AG04449 (cell line): ENCODE results near the gene TNKS2.

Experiments
- CTCF ChIA-PET: fragments of 350-600 bp; formaldehyde crosslinking; extraction: SDS; loops from one replicate; lab custom pipeline; 2021; ENCODE audit warnings: antibody characterized with exemption; lab: Yijun Ruan, JAX
- POLR2A ChIA-PET: fragments of 400-600, 350-600 bp; formaldehyde crosslinking; extraction: SDS; loops from one replicate; lab custom pipeline; 2020; ENCODE audit warnings: antibody characterized with exemption, inconsistent platforms; lab: Yijun Ruan, JAX
- DNase-seq: peaks from one replicate; pipeline ENCODE4 v3.0.0-alpha.2; 2010; ENCODE audit warnings: low read depth, low spot score
- H3K4me3 ChIP-seq: 2 replicates; pipeline ENCODE4 v1.5.1; 2011; ENCODE audit warnings: low read depth, mild to moderate bottlenecking, control low read depth, low read length
- TF ChIP-seq, protein P1 (sequence below): IDR thresholded peaks from one replicate; pipeline ENCODE4 v1.5.1; 2011; ENCODE audit warnings: mild to moderate bottlenecking, moderate library complexity, low read length, control low read depth, inconsistent platforms; ENCODE audit not compliant: insufficient read depth; ENCODE audit errors: missing control alignments

The TNKS2 gene

DNA sequence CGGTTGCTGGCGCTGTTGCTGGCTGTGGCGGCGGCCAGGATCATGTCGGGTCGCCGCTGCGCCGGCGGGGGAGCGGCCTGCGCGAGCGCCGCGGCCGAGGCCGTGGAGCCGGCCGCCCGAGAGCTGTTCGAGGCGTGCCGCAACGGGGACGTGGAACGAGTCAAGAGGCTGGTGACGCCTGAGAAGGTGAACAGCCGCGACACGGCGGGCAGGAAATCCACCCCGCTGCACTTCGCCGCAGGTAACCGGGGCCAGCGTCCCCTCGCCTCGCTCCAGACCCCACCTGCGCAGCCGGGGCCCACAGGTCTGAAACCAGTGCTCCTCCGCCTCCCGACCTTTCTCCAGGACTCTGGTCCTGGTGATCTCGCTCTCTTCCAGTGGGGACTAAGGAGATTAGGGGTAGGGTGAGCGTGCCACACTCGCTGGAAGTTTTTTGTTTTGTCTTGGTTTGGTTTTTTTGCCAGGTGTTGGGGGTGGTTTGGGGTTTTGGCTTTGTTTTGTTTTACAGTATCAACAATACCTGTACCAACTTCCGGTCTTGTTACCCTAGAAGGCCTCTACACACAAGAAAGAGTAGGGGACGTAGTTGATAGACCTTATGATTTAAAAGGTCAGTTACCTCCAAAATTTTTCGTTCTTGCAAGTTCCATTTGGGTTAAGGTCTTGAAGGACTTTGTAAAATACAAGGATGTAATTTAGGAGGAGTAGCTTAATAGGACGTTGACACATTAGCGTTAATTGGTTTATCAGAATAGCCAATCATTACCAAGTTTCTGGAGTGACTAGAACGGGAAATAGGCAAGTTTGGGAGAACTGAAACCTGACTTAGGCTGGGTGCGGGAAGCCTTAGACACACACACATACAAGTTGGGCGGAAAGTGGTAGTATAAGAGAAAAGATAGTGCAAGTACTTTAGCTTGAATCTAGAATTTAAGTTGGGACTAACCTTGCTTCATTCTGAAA lies 704 bp downstream of the TNKS2 start:
- no peak for DNase-seq
- ChIA-PET CTCF (interaction anchor here (0.8 kb wide), 1 partner anchor 304 kb away, joined by 3 read pairs; no protein-coding TSS in a partner anchor), POLR2A (interaction anchor here (0.7 to 1.9 kb wide), 4 partner anchors 15 to 166 kb away, joined by 3 to 8 read pairs (median 4); partner anchors contain the start of genes BTAF1 and PPP1R3C)
- TF ChIP-seq, protein P1, sequence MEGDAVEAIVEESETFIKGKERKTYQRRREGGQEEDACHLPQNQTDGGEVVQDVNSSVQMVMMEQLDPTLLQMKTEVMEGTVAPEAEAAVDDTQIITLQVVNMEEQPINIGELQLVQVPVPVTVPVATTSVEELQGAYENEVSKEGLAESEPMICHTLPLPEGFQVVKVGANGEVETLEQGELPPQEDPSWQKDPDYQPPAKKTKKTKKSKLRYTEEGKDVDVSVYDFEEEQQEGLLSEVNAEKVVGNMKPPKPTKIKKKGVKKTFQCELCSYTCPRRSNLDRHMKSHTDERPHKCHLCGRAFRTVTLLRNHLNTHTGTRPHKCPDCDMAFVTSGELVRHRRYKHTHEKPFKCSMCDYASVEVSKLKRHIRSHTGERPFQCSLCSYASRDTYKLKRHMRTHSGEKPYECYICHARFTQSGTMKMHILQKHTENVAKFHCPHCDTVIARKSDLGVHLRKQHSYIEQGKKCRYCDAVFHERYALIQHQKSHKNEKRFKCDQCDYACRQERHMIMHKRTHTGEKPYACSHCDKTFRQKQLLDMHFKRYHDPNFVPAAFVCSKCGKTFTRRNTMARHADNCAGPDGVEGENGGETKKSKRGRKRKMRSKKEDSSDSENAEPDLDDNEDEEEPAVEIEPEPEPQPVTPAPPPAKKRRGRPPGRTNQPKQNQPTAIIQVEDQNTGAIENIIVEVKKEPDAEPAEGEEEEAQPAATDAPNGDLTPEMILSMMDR = no peak
- peak overlapping the region; percentile 95 for H3K4me3 ChIP-seq

GRCh38 chr10:91799612-91799975 lies 1.4 kb downstream of the TNKS2 start:
- H3K4me3 ChIP-seq = peak overlapping the region; percentile 95
- ChIA-PET CTCF (interaction anchor here (0.8 kb wide), 1 partner anchor 305 kb away, joined by 3 read pairs; no protein-coding TSS in a partner anchor), POLR2A (no interaction called here)
- TF ChIP-seq, protein P1 = no peak
- no peak for DNase-seq

DNA sequence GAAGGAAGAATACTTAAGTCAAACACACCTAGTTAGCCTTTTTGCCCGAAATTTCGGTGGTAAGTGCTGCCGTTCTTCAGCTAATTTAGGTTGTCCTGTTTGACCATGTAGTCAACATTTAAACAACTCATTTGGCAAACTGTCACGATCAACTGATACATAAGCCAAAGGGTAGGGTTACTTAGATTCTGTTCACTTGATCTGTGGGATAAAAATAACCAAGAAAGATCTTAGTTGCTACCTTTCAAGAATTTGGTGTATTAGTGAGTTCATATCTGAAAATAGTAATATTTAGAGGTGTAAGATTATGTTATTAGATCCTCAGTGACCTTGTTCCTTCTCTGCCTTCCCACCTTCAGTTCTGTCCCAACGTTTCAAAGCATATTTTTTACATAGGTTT lies 2.0 kb downstream of the TNKS2 start:
- CTCF ChIA-PET = interaction anchor here (0.7 to 1.1 kb wide), 3 partner anchors 42 to 502 kb away, joined by 3 read pairs; no protein-coding TSS in a partner anchor
- POLR2A ChIA-PET = no interaction called here
- TF ChIP-seq, protein P1 = no peak
- no peak for DNase-seq
- peak overlapping the region; percentile 95 for H3K4me3 ChIP-seq

DNA sequence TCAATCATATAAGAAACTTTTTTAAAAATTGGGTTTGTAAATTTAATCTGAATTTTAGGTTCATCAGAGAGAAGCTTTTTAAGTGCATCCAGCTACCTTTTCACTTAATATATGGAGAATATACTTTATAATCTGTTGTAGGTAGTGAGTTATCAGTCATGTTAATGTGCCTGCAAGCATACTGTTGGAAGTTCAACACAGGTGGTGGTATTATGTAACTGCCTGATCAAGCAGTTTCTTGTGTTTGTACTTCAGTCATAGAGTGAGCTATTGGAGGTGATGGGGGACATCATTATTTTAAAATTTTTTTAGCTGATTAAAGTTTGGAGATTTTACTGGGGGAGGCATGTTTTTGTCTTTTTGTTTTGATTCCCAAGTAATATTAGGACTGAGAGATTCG lies 2.5 kb downstream of the TNKS2 start:
- no peak for DNase-seq
- H3K4me3 ChIP-seq = no peak overlapping the region
- ChIA-PET CTCF (interaction anchor here (0.7 to 1.1 kb wide), 2 partner anchors 43 to 502 kb away, joined by 3 read pairs; no protein-coding TSS in a partner anchor), POLR2A (no interaction called here)
- TF ChIP-seq, protein P1 = no peak

DNA sequence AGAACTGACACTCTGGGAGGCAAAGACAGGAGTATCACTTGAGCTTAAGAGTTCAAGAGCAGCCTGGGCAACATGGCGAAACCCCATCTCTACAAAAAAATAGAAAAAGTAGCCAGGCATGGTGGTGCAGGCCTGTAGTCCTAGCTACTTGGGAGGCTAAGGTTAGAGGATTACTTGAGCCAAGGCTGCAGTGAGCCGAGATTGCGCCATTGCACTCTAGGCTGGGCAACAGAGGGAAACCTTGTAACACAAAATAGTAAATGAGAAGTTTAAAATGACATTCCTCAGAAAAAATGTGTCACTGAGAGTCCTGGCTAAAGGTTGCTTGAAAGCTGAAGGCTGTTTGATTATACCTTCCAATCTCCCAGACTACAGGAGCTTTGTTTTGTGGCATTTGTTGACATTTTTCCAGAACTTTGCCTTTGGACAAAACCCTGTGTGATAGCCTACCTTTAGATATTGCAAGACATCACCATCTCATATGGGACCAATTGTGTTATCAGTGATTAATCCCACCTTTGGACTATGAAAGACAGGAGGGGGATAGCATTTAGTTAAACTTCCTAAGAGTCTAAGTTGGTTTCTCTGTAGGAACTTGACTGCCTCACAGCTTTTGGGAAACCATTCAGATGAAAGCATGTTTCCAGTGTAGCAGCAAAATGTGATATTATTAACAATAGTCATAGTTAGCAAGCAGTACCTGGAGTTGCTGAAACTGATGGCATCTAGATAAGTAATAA lies 5.3 kb downstream of the TNKS2 start:
- CTCF ChIA-PET = interaction anchor here (1.1 kb wide), 1 partner anchor 53 kb away, joined by 3 read pairs; no protein-coding TSS in a partner anchor
- TF ChIP-seq, protein P1 = no peak
- DNase-seq = no peak
- POLR2A ChIA-PET = no interaction called here
- H3K4me3 ChIP-seq = no peak overlapping the region

DNA sequence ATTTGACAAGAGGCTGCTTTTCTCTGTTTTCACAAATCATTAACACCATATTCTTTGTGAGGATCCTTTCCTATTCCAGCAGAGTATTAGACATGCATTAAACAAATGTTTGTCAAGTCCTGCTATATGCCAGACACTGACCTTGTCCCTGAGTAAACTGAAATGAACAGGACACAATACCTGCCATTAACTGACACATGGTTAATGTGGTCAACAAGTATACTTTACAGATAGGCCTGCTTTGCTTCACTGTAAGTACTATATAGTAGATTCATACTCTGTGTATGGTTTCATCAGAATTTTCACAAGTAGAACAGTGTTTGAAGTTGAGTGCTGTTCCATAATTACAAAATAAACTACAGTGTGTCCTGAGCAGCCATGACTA lies 5.9 kb downstream of the TNKS2 start:
- POLR2A ChIA-PET = no interaction called here
- CTCF ChIA-PET = interaction anchor here (1.1 kb wide), 1 partner anchor 53 kb away, joined by 3 read pairs; no protein-coding TSS in a partner anchor
- no peak overlapping the region for H3K4me3 ChIP-seq
- TF ChIP-seq, protein P1 = no peak
- no peak for DNase-seq
